GM23248 (cell line): ENCODE measurements around the gene IL1RAPL1.

Source experiments
- EZH2 ChIP-seq: fragments of 200-600 bp; sonication (generic); IDR thresholded peaks from 2 replicates; pipeline ENCODE4 v1.6.1; 2018; ENCODE audit warnings: antibody characterized with exemption, mild to moderate bottlenecking; ENCODE audit not compliant: insufficient read depth, poor library complexity, severe bottlenecking
- EZH2phosphoT487 ChIP-seq: fragments of 200-600 bp; sonication (generic); IDR thresholded peaks from 2 replicates; pipeline ENCODE4 v1.6.1; 2018; ENCODE audit warnings: antibody characterized with exemption, moderate library complexity, mild to moderate bottlenecking, low read depth; ENCODE audit not compliant: insufficient read depth

DNA sequence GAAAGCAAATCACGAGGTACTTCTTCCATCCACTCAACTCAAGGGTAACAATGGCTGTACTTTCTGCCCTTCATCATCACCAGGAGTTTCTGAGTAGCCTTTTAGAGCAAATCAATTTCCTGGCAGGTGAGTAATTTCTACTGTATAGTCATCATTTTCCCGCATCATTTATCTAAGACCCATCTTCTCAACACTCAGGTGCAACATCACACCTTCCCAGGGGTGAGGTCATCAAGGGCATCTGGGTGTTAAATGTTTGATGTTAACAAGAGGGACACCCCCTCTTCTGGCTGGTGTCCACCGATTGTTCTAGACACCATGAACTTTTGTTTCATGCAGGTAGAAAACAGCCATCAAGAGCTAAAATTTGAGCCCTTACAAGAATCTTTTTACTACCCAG lies 1314.8 kb downstream of the IL1RAPL1 start:
- TF ChIP-seq EZH2, result no peak
- no peak for TF ChIP-seq EZH2phosphoT487
